Measurements from ENCODE around the gene ATXN2. TPM values are rescaled to one million over a fixed set of nuclear protein-coding genes. Genes with fewer than 3 reads are reported as not detected.
A peak's percentile ranks its signal among the peaks of the same experiment; 100 is the strongest.

ATXN2 gene
- total RNA-seq, 2 experiments from 2014 or later: 32.2 to 35.6 TPM

DNA sequence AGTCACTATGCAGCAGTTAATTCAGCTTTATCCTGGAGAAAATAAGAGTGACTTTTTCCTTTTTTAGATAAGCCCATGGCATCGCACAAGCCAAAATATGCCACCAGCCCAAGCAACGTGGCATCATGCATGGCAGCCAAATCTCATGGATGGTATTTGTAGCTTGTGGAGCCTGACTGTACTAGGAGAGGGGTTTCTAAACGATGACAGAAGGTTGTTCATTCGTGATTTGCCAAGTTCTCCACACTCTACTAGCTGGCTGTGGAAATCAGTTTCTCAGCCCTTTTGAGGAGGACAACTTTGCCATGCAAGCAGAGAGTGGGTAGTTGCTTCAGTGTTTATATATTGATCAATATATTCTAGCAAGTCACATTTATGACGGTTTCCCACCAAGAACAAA, 41.4 kb upstream of the ATXN2 start:
- TF ChIP-seq, protein P1, sequence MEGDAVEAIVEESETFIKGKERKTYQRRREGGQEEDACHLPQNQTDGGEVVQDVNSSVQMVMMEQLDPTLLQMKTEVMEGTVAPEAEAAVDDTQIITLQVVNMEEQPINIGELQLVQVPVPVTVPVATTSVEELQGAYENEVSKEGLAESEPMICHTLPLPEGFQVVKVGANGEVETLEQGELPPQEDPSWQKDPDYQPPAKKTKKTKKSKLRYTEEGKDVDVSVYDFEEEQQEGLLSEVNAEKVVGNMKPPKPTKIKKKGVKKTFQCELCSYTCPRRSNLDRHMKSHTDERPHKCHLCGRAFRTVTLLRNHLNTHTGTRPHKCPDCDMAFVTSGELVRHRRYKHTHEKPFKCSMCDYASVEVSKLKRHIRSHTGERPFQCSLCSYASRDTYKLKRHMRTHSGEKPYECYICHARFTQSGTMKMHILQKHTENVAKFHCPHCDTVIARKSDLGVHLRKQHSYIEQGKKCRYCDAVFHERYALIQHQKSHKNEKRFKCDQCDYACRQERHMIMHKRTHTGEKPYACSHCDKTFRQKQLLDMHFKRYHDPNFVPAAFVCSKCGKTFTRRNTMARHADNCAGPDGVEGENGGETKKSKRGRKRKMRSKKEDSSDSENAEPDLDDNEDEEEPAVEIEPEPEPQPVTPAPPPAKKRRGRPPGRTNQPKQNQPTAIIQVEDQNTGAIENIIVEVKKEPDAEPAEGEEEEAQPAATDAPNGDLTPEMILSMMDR (IDR thresholded peaks at IDR 0.05): no peak
- ChIA-PET POLR2A (interaction anchor here (1.3 kb wide), 1 partner anchor 46 kb away, joined by 3 read pairs; the partner anchor contains the start of genes ACAD10 and BRAP), CTCF (no interaction called here)
- Mint-ChIP-seq H3K36me3 (ENCODE audit: low read depth) (peaks cover 11% of the 10 kb centered on the region), H3K9me3 (no peaks in the 10 kb centered on the region), H3K4me1 (ENCODE audit: low read depth) (peaks cover under 1% of the 10 kb centered on the region), H3K4me3 (no peak overlapping the region), H3K27me3 (no peaks in the 10 kb centered on the region), H3K27ac (no peak overlapping the region)
- intact Hi-C loops (cut with micrococcal nuclease): no loop called here
- ATAC-seq (no peak), DNase-seq (no peak)

DNA sequence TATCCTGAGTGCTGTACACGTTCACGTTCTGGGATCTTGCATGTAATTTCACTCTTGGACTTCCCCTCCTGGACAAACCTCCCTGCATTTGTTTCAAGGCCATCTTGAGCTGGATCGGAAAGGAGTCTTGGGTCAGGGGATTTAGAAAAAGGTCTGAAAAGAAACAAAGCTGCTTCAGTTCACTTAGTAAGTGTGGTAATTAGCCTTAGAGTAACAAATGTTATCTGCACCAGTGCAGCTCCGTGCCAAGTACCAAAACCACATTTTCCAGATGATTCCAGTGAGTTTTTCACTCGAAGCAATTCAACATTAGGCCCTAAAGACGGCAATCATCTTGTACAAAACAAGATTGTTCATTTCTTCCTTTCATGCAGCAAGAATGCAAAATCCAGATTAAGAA, 39.4 kb upstream of the ATXN2 start:
- Mint-ChIP-seq H3K4me1 (ENCODE audit: low read depth) (peaks cover 2% of the 10 kb centered on the region), H3K27me3 (no peaks in the 10 kb centered on the region), H3K9me3 (no peaks in the 10 kb centered on the region), H3K27ac (no peak overlapping the region), H3K36me3 (ENCODE audit: low read depth) (peaks cover 7% of the 10 kb centered on the region), H3K4me3 (no peak overlapping the region)
- no peak for ATAC-seq
- ChIA-PET POLR2A (no interaction called here), CTCF (interaction anchor here (0.6 kb wide), 1 partner anchor 308 kb away, joined by 3 read pairs; no protein-coding TSS in a partner anchor)
- TF ChIP-seq, protein P1 (IDR thresholded peaks at IDR 0.05): no peak
- DNase-seq: no peak
- intact Hi-C loops (cut with micrococcal nuclease): no loop called here

DNA sequence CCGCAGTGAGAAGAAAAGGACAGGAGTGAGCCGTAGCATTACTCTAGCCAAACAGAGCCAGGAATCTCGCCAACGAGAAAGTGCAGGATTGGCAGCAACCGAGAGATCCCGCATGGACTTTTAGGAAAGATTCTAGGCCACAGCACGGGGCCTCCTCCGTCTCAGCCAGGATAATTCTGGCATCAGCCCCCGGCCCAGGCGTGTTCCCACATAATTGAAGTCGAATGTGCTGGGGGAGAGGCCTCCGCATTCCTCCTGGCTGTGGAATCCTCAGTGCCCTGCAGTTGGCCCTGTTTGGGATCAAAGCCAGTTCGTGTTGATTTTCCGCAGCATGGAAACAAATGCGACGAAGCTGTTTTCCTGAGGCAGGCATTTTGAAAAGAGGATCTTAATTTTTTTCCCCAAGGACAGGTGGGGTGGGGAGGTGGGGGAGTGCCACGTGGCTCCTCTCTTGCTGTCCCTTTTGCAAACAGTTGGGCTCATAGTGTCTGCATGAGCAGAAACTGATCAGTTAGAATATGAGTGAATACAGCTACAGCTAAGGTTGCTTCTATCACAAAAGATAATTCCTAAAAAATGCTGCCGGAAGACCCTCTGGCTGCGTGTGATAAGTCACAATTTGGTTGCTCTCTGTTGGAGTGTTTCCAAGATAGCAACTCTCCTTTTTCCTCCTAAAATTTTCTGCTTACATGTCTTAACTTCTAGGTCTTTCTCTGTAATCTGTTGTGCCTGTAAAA, 37.3 kb upstream of the ATXN2 start:
- Mint-ChIP-seq H3K27me3 (no peaks in the 10 kb centered on the region), H3K4me3 (no peak overlapping the region), H3K4me1 (ENCODE audit: low read depth) (peaks cover 2% of the 10 kb centered on the region), H3K27ac (no peak overlapping the region), H3K9me3 (no peaks in the 10 kb centered on the region), H3K36me3 (ENCODE audit: low read depth) (peaks cover 4% of the 10 kb centered on the region)
- ATAC-seq: no peak
- ChIA-PET POLR2A (no interaction called here), CTCF (no interaction called here)
- TF ChIP-seq, protein P1 (IDR thresholded peaks at IDR 0.05): no peak
- intact Hi-C loops (cut with micrococcal nuclease): no loop called here
- no peak for DNase-seq

DNA sequence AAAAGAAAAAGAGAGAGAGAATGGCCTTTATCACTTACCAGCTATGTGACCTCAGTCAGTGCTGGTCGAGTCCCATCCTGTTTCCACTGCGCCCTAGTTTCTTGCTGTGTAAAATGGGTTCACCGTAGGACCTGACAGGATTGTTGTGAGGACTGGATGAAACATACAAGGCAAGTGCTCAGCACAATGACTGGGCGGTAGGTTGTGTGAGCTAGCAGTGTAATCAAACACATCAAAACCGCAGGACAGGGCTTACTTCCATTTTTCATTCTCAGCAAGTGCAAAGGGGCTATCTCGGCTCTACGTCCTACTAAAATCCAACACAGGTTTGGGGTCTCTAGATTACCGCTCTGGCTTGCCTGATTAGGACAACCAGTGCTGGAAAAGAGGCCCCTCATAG, 36.4 kb upstream of the ATXN2 start:
- peak; percentile 34 for ATAC-seq
- POLR2A ChIA-PET: no interaction called here
- TF ChIP-seq, protein P1 (IDR thresholded peaks at IDR 0.05): no peak
- Mint-ChIP-seq H3K4me1 (ENCODE audit: low read depth) (peaks cover 2% of the 10 kb centered on the region), H3K4me3 (no peak overlapping the region), H3K27me3 (no peaks in the 10 kb centered on the region), H3K36me3 (ENCODE audit: low read depth) (peaks cover 4% of the 10 kb centered on the region), H3K27ac (no peak overlapping the region), H3K9me3 (no peaks in the 10 kb centered on the region)
- DNase-seq: peak; percentile 9
- intact Hi-C loops (cut with micrococcal nuclease): no loop called here
- CTCF ChIA-PET: no interaction called here

DNA sequence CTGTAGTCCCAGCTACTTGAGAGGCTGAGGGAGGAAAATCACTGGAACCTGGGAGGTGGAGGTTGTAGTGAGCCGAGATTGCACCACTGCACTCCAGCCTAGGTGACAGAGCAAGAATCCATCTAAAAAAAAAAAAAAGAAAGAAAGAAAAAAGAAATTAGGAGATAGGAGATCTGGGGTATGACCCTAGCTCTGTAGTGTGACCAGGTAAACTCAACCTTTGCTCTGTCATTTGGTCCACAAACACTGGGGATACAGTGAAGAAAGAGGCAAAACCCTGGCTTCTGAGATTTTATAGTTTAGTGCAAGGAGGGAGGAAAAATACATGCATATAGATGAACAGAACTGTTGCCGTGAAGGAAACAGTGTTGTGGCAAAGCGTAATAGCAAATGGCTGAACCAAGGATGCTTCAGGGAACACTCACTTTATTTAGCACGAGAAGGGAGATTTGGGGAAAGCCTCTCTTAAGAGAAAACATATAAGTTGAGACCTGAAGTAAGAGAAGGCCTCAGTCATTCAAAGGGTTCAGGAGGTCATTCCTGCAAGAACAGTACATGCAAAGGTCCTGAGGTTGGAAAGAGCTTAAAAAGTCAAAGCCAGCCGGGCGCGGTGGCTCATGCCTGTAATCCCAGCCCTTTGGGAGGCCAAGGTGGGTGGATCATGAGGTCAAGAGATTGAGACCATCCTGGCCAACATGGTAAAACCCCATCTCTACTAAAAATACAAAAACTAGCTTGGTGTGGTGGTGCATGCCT, 29.6 kb upstream of the ATXN2 start:
- Mint-ChIP-seq H3K4me1 (ENCODE audit: low read depth) (no peaks in the 10 kb centered on the region), H3K36me3 (ENCODE audit: low read depth) (no peaks in the 10 kb centered on the region), H3K27me3 (peaks cover 1% of the 10 kb centered on the region), H3K27ac (no peak overlapping the region), H3K4me3 (no peak overlapping the region), H3K9me3 (no peaks in the 10 kb centered on the region)
- no peak for ATAC-seq
- no peak for DNase-seq
- TF ChIP-seq, protein P1 (IDR thresholded peaks at IDR 0.05): no peak
- intact Hi-C loops (cut with micrococcal nuclease): no loop called here
- ChIA-PET CTCF (no interaction called here), POLR2A (no interaction called here)

Measured in activated CD8-positive, alpha-beta T cell treated with anti-CD3 and anti-CD28 coated beads for 36 hours (primary cell).